Pancreas (tissue), 10 donors: ENCODE measurements around the gene F2RL2. TPM values are rescaled to one million over a fixed set of nuclear protein-coding genes. Genes with fewer than 3 reads are reported as not detected.
A peak's percentile ranks its signal among the peaks of the same experiment; 100 is the strongest.

Experiments
- ATAC-seq, 4 donors: fragments of 200-7000 bp; cut with Tn5 transposase; one replicate each; pipeline versions ENCODE4 v1.8.0 to v1.9.1; 2020; ENCODE audit warnings: mild to moderate bottlenecking in 4 of 4, moderate library complexity in 4 of 4
- DNase-seq, 6 donors: peaks; one replicate each; pipeline ENCODE4 v3.0.0-alpha.2; 2020
- FAIRE-seq: peaks from 2 replicates; lab custom pipeline; 2012; peaks lifted over from hg19 to GRCh38; lab: Jason Lieb, UNC
- H3K27ac ChIP-seq, 4 donors: fragments of 200-600 bp; sonication (generic); 1 replicate in 3 of 4; 2 replicates in 1 of 4; pipeline versions ENCODE4 v1.5.0 to v1.8.0; 2020
- H3K27me3 ChIP-seq, 4 donors: fragments of 200-600 bp; one replicate each; pipeline ENCODE4 v1.8.0; 2021
- H3K36me3 ChIP-seq, 3 donors: fragments of 200-600 bp; sonication (generic) in 1 of 3; one replicate each; pipeline versions ENCODE4 v1.5.0 to v1.8.0; 2020 to 2021
- H3K4me1 ChIP-seq, 3 donors: fragments of 200-600 bp; one replicate each; pipeline ENCODE4 v1.8.0; 2021
- H3K4me3 ChIP-seq, 4 donors: fragments of 200-600 bp; sonication (generic) in 2 of 4; one replicate each; pipeline versions ENCODE4 v1.5.0 to v1.8.0; 2020 to 2021
- H3K9me3 ChIP-seq, 4 donors: fragments of 200-600 bp; one replicate each; pipeline ENCODE4 v1.8.0; 2021
- WGBS, 2 donors: extraction: QIAGEN DNeasy Blood & Tissue Kit; methylation state at CpG; one replicate each; pipeline ENCODE4 v1.1.7; 2013; 5-methylcytosine and 5-hydroxymethylcytosine counted together
- intact Hi-C, 3 donors: fragments of 100-400 bp; cut with DNase I; formaldehyde crosslinking; loops; one replicate each; pipeline versions ENCODE4 v1.11.1 to v1.14.2; 2022
- polyA plus RNA-seq, 2 donors: library from polyadenylated mRNA; stranded (reverse); fragments of 200-250 nt; gene quantifications; one replicate each; pipeline ENCODE4 v1.2.3, GENCODE V29; 2013
- total RNA-seq, 6 donors: library from RNA; stranded (reverse); fragmentation: NEBNext Ultra II Directional in 4 of 6; extraction: Animal tissue kit (Norgen Biotek cat#: 25700) in 4 of 6; gene quantifications; one replicate each; pipeline versions ENCODE4 v1.2.1 to v1.2.4, GENCODE V29; 2021 to 2023
- TF ChIP-seq, protein P1 (sequence below), 4 donors: fragments of 200-600 bp; sonication (generic) in 3 of 4; IDR thresholded peaks; one replicate each; pipeline versions ENCODE4 v1.5.0 to v1.8.0; 2021; ENCODE audit warnings: antibody characterized with exemption in 4 of 4
- donor health status: healthy with polysubstance abuse.
- donor health status: DM: no; HTN: no; CAD: no; lungs with moderate emphysema.
- donor health status: DM: no; HTN: no; CAD: no.
- donor health status: control.
- donor health status: control.
- donor health status: Bipolar disorder and iron deficiency.
- donor health status: DM: yes; HTN: yes; CAD: no.
- donor health status: DM: no; HTN: no; CAD: no.
- donor health status: DM: no; HTN: no; CAD: no.
- donor health status: DM: yes; HTN: yes; CAD: no.

The F2RL2 gene
- total and polyA plus RNA-seq, 8 donors, result 0.04 to 2.2 (median 0.22) TPM

- no peaks in the 10 kb centered on the region for H3K4me1 ChIP-seq
- DNase-seq (no peak), FAIRE-seq (no peak), ATAC-seq (no peak)
- TF ChIP-seq, protein P1, sequence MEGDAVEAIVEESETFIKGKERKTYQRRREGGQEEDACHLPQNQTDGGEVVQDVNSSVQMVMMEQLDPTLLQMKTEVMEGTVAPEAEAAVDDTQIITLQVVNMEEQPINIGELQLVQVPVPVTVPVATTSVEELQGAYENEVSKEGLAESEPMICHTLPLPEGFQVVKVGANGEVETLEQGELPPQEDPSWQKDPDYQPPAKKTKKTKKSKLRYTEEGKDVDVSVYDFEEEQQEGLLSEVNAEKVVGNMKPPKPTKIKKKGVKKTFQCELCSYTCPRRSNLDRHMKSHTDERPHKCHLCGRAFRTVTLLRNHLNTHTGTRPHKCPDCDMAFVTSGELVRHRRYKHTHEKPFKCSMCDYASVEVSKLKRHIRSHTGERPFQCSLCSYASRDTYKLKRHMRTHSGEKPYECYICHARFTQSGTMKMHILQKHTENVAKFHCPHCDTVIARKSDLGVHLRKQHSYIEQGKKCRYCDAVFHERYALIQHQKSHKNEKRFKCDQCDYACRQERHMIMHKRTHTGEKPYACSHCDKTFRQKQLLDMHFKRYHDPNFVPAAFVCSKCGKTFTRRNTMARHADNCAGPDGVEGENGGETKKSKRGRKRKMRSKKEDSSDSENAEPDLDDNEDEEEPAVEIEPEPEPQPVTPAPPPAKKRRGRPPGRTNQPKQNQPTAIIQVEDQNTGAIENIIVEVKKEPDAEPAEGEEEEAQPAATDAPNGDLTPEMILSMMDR (IDR thresholded peaks at IDR 0.05), result no peak
- no peak overlapping the region for H3K27ac ChIP-seq
- H3K9me3 ChIP-seq, result no peaks in the 10 kb centered on the region
- no peak overlapping the region for H3K4me3 ChIP-seq
- H3K36me3 ChIP-seq, result no peaks in the 10 kb centered on the region
- H3K27me3 ChIP-seq, result no peaks in the 10 kb centered on the region
- intact Hi-C loops, result no loop called here
- 81 to 85% methylated on average over 2 of the region's 2 CpGs for WGBS, 2 donors
Measured at GRCh38 chr5:76616206-76616605, 7.0 kb downstream of the F2RL2 start.

DNA sequence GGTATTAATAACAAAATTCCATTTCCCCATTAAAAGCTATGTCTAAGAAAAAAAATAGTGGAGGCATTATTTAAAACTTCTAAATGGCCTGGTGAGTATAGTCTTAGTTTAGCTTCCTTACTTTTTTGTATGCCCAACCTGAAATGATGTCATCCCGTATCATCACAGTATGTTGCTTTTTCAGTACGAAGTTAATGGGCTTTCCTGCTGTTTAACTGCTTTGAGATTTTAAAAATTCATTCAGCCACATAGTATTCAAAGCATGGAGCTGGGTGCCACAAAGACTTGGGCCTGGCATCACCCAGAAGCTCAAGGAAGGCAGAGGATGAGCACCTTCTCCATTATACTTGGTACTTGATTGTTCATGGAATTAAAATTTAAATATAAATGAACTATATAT lies 7.4 kb downstream of the F2RL2 start:
- H3K36me3 ChIP-seq, result no peaks in the 10 kb centered on the region
- no peak for FAIRE-seq
- intact Hi-C loops, result no loop called here
- no peak for DNase-seq
- no peaks in the 10 kb centered on the region for H3K9me3 ChIP-seq
- no peak overlapping the region for H3K27ac ChIP-seq
- H3K4me1 ChIP-seq, result no peaks in the 10 kb centered on the region
- TF ChIP-seq, protein P1 (IDR thresholded peaks at IDR 0.05), result no peak
- WGBS, 2 donors, result 86 to 89% methylated on average over 2 of the region's 2 CpGs
- H3K4me3 ChIP-seq, result no peak overlapping the region
- ATAC-seq, result no peak
- H3K27me3 ChIP-seq, result no peaks in the 10 kb centered on the region

DNA sequence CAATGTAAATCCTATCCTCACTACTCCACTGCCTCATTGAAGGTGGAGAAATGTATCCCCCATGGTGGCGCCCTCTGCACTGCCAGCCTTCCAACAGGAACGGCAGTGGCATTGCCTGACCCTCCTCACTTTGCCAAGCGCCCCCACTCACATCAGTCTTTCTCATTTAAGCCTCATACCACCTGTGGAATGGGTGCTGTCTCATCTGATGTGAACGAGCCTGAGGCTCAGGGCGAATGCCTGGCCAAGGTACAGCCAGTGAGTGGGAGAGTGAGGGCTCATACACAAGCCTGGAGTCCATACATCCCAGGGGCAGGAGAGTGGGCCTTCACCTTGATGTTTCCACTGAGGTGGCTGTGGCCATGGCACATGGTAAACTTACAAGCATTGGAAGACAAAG lies 10.3 kb downstream of the F2RL2 start:
- no peak overlapping the region for H3K4me3 ChIP-seq
- TF ChIP-seq, protein P1 (IDR thresholded peaks at IDR 0.05), result no peak
- no peaks in the 10 kb centered on the region for H3K4me1 ChIP-seq
- no peaks in the 10 kb centered on the region for H3K9me3 ChIP-seq
- H3K27ac ChIP-seq, result no peak overlapping the region
- WGBS, 2 donors, result 70 to 94% methylated on average over 5 of the region's 5 CpGs
- intact Hi-C loops, result no loop called here
- FAIRE-seq (no peak), DNase-seq (no peak), ATAC-seq (no peak)
- H3K36me3 ChIP-seq, result no peaks in the 10 kb centered on the region
- no peaks in the 10 kb centered on the region for H3K27me3 ChIP-seq

DNA sequence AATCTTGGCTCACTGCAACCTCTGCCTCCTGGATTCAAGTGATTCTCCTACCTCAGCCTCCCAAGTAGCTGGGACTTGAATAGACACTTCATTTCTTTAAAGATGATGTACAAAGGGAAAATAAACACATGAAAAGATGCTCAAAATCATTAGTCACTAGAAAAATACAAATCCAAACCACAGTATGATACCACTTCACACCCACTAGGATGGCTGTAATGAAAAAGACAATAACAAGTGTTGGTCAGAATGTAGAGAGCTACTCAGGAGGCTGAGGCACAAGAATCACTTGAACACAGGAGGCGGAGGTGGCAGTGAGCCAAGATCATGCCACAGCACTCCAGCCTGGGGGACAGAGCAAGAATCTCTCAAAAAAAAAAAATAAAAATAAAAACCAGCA lies 13.0 kb downstream of the F2RL2 start:
- ATAC-seq, result no peak
- WGBS, 2 donors, result 89 to 92% methylated on average over 1 of the region's 1 CpG
- Histone ChIP-seq H3K4me3 (no peak overlapping the region), H3K27me3 (no peaks in the 10 kb centered on the region), H3K27ac (no peak overlapping the region), H3K4me1 (no peaks in the 10 kb centered on the region), H3K36me3 (peaks cover 0 to 12% (median 0%) of the 10 kb centered on the region in 3 donors), H3K9me3 (no peaks in the 10 kb centered on the region)
- no peak for FAIRE-seq
- intact Hi-C loops, result no loop called here
- TF ChIP-seq, protein P1 (IDR thresholded peaks at IDR 0.05), result no peak
- DNase-seq, result no peak

GRCh38 chr5:76608833-76609232 lies 14.4 kb downstream of the F2RL2 start:
- ATAC-seq (peak in 1 of 4 donors; percentile 40), DNase-seq (no peak), FAIRE-seq (no peak)
- intact Hi-C loops, result loop anchor here in 1 of 3 donors (10.0 kb wide), 1 partner anchor 166 kb away; no protein-coding TSS in a partner anchor
- TF ChIP-seq, protein P1 (IDR thresholded peaks at IDR 0.05), result no peak
- H3K9me3 ChIP-seq, result no peaks in the 10 kb centered on the region
- H3K27ac ChIP-seq, result no peak overlapping the region
- WGBS, 2 donors, result 74 to 81% methylated on average over 4 of the region's 4 CpGs
- H3K4me1 ChIP-seq, result no peaks in the 10 kb centered on the region
- no peaks in the 10 kb centered on the region for H3K27me3 ChIP-seq
- peaks cover 0 to 12% (median 0%) of the 10 kb centered on the region in 3 donors for H3K36me3 ChIP-seq
- H3K4me3 ChIP-seq, result no peak overlapping the region
